ENCODE measurements around the gene RAD52.

The RAD52 gene

DNA sequence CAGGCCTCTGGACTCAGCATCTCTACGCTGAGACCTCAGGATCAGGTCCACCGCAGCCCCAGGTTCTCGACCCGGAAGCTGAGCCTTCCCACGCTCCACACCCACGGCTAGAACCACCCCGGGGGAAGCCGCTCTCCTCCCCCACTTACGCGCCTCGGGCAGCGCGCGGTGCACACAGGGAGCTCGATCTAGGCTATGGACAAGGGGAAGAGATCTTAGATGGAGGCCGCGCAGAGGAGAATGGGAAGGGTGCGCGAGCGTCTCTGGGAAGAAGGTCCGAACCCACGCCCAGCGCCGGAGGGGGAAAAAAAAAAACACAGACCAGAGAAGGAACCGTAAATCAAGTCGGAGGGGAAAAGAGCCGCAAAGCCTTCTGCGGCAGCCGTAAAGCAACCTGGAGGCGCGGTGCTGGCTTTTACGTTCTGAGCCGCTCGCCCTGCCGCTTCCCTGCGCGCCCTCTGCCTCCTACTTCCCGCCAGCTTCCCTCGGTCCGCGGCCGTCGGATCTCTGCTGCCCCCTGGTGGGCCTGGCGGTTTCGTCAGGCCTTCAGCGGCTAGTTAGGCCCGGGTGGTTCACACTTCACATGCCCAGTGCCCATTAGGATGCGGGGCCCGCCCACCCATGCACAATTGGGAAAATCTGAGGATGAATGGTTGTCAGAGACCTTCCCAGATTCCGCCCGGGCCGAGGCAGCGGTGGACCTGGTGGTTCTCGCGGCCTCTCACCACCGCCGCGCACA lies at the start of gene RAD52:
TSS of gene RAD52 (minus strand) at position 242 of the 739 bp plus-strand sequence. CDS start 16,636 bp downstream, outside the sequence.
- peak; percentile 96 for DNase-seq (ENCODE audit: low read depth)

DNA sequence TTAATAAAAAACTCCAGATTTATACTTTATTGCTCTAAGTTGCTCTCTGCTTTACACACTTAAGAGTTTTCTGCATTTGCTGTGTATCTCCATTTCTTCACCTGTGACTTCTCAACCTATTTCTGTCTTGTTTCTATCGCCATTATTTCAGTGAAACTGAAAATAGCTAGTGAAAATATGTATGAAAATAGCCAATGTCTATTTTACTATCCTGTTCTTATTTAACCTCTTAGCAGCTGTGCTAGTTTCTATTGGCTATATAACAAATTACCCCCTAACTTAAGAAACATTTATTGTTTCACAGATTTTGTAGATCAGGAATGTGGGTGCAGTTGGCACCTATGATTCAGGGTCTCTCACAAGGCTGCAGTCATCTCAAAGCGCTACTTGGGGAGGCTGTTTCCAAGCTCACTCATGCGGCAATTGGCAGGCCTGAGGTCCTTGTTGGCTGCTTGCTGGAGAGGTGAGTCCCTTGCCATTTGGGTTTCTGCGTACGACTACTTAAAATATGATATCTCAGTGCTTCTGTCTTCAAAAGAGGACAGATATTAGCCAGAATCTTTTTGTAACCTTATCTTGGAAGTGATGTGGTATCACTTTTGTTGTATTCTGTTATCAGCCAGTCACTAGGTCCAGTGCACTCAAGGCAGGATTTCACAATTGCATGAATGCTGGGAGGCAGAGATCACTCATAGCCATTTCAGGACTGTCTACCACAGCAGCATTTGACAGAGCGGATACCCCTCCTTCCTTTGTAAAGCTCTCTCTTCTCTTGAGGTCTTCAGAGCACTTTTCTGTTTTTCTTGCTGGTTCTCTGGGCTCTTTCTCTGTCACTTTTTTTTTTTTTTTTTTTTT lies 48.8 kb upstream of the RAD52 start:
- no peak for DNase-seq (ENCODE audit: low read depth)

DNA sequence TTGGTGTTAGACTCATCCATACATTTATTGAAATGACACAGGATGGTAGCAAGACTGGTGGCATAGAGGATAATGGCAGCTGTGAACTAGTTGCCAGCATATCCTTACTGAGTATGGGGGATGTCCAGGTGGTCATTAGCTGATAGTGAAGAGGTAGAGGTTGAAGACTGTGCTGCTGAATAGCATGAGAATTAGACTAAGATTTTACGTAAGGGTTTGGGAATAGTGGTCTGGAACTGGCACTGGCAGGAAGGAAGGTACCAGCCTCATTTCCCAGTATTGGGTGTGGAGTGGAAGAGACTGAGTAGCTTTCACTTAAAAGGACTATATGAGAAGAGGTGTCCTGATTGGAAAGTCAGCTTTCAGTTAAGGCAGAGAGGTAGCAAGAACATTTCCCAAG lies 48.0 kb upstream of the RAD52 start:
- DNase-seq (ENCODE audit: low read depth): no peak

DNA sequence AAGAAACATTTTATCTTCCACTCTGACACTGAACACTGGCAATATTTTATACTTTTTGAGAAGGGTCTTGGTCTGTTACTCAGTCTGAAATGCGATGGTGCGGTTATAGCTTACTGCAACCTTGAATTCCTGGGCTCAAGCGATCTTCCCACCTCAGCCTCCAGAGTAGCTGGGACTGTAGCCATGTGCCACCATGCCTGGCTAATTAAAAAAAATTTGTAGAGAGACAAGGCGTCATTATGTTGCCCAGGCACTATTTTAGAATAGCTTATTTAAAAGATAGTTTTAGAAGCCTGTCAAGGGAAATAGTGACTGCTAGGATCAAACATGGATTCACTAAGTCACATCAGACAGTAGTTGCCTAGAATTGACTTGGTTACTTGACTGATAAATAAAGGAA lies 47.4 kb upstream of the RAD52 start:
- DNase-seq (ENCODE audit: low read depth): no peak

DNA sequence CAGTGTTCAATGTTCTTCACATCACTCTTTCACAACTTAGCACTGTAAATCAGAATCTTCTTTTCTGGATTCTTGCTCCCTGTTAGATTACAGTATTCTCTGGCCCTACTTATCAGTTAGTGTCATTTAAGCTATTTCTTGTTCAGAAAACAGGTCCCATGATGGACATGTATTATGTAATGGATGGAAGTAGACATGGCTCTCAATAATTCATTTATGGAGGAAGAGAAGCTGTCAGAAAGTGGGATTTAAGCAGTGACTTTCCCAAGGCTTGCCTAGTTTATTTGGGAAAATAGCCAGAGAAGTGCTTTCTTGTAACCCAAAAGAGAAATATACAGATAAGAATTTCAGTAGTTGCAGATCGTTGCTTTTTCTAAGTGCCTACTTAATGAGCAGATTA lies 43.2 kb upstream of the RAD52 start:
- DNase-seq (ENCODE audit: low read depth): no peak

DNA sequence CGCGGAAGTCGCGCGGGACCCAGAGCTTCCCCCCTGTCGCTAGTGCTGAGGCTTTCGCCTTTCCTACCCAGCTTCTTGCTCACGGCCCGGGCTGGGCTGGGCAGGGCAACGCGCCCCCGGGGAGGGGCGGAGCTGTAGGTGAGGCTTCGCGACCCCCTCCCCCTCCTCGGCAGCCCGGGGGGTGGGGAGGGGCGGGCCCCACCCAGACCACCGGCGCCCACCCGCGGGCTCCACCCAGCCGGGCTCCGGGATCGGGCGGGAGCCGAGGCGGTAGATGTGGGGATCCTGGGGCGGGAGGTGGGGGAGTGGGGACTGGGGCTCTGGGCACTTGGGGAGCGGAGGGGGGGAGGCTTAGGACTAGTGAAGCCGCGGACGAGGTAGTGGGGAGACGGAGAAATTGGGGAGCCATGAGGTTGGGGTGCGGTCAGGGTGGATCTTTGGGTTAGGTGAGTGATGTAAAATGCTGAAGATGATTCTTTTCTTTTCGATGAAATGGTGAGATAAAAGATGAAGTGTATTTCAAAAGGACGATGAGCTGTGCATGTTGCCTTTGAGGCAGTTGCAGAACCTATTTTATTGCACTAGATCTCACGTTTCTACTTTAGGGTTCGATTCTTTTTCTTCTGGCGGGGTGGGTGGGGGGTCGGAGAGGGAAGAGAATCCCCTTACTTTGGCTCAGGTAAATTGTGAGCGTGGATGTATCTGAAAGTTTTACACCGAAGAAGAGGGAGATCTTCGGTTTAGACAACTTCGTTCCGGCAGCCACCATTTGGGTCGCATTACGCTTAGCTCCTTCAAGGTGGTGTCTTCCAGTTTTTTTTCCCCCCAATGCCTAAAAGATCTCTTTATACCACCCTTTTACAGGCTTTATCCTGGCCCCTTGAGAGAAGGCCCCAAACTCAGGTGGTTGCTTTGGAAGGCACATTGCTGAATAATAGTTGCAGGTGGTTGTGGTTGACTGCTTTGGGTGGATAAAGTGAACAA lies 42.1 kb upstream of the RAD52 start:
- DNase-seq (ENCODE audit: low read depth): no peak

DNA sequence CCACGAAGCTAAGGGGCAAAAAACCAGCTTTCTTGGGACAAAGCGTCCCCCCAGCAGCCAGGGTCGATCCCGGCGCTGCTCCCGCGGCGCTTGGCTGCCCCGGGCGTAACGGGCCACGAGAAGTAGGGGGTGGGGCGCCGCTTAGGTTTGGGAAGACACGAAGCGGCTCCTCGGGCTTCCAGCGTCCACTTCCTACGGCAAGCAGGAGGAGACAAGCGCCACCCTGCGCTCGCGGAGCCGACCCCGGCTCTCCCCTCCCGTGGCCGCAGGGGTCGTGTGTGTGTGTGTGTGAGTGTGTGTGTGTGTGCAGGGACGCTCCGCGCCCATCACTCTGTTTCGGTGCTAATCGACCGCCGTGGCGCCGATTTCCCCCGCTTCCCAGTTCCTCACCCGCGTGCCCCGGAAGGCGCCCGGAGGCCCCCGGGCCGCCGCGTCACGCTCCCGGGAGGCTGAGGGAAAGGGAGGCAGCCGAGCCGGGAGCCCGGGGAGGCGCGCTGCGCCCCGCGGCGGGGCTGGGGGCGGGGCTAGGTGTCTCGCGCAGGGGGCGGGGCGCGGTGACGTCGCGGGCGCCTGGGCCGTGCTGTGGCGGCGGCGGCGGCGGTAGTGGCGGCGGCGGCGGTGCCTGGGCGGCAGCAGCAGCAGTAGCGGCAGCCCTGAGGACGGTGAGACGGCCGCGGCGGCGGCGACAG lies 41.3 kb upstream of the RAD52 start, which contains the start of gene ERC1:
TSS of gene ERC1 (plus strand) at position 563 of the 689 bp plus-strand sequence. CDS start 36,681 bp downstream, outside the sequence.
- peak; percentile 81 for DNase-seq (ENCODE audit: low read depth)

DNA sequence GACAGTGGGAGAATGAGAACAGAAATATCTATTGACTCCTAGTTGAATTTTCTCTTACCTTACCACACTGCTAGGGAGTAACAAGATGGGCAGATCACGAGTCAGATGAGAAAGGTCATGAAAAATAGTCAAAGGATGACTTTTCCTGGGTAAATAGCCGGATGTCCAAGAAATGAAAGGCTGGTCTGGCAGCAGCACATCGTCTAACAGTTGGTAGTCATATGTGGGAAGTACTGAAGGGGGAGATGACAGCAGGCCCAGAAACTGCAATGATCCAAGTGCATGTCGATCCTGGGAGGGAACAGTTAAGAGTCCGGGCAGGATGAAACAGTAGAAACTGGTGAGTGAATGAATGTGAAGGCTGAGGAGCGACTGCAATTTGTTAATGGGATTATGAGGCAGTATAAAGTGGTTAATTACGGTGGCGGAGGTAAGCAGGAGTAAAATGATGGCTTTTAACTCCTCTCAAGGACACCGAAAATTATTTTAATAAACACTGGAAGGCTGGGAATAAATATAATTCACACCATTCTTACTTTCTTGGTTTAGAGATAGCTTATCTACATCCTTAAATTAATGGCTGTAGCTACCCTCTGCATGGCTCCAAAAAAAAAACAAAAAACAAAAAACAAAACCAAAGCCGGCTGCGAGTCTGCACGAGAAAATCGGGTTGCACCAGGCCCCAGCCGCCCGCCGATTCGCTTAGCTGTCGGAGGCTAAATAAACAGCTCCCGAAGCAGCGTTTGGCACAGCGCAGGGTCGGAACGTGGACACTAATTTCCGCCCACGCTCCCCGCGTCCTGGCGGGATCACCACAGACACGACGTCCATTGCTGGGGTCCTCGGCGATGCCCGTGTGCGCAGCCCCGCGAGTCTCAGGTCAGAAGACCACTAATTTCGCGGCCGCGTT lies 40.5 kb upstream of the RAD52 start:
- DNase-seq (ENCODE audit: low read depth): peak; percentile 28

DNA sequence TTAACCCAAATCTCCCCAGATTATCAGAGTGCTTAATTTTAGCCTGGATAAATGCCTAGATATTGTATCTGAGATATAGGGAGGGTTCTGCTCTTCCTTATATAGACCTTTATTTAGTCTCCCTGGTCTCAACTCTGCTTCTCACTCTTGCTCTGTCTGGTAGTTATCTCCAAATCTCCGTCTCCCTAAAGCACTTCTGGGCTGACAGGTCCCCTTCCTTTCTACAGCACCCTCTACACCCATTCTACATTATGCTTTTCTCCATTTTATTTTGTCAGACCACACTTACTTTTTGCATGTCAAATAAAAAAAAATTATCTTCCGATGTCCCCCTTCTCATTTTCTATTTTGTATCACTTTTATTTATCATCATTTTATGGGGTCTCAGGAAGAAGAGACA lies 39.6 kb upstream of the RAD52 start:
- no peak for DNase-seq (ENCODE audit: low read depth)

DNA sequence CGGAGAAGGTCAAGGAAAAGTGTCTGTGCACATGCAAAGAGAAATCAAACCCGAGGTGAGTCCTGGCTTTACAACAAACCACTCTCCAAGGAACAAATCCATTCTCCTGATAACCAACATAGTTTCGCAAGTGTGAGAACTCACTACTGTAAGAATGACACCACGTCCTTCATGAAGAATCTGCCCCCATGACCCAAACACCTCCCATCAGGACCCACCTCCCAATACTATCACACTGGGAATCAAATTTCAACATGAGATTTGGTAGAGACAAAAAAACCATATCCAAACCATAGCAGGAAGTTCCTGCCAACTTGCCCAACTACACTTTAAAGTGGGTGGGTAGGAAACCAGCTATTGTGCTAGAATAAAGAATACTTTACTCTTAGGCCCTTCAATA lies 39.2 kb upstream of the RAD52 start:
- DNase-seq (ENCODE audit: low read depth): no peak

DNA sequence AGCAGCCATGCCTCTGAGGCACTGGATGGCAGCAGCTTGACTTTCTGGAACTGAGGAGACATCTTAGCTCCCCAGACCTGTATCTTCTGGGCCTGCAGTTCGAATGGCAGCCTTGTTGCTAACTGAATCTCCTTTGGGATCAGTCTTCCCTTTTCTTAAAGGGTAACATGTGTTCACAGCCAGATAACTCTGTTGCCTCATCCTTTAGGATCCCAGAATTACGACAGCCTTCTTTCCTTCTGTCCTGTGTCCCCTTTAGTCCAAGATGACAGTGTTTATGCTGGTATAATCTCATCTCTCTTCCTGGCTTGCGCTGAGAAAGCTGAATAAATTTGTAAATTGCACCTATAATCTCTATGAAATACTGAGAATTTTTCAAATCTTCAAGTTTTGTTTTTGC lies 32.5 kb upstream of the RAD52 start:
- DNase-seq (ENCODE audit: low read depth): no peak

DNA sequence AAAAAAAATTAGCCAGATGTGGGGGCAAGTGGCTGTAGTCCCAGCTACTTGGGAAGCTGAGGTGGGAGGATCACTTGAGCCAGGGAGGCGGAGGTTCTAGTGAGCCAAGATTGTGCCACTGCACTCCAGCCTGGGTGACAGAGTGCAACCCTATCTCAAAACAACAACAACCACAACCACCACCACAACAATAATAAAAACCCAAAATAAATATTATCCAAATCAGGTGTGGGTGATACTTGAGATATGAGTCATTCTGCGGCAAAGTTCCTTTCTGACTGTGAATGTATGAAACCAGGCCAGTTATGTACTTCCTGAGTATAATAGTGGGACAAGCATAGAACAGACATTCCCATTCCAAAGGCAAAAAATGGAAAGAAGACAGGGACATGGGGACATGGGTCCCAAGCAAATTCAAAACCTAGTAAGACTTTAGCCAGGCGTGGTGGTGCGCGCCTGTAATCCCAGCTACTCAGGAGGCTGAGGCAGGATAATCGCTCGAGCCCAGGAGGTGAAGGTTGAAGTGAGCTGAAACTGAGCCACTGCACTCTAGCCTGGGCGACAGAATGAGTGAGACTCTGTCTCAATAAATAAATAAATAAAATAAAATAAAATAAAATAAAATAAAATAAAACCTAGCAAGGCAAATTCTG lies 31.8 kb upstream of the RAD52 start:
- DNase-seq (ENCODE audit: low read depth): no peak

DNA sequence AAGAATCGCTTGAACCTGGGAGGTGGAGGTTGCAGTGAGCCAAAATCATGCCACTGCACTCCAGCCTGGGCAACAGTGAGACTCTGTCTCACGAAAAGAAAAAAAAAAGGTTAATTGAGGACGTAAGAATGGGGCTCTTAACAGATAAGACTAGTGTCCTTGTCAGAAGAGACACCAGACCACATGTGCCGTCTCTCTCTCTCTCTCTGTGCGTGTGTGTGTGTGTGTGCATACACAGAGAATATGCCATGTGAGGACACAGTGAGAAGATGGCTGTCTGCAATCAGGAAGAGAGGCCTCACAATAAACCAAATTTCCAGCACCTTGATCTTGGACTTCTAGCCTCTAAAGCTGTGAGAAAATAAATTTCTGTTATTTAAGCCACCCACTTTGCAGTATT lies 29.9 kb upstream of the RAD52 start:
- no peak for DNase-seq (ENCODE audit: low read depth)

DNA sequence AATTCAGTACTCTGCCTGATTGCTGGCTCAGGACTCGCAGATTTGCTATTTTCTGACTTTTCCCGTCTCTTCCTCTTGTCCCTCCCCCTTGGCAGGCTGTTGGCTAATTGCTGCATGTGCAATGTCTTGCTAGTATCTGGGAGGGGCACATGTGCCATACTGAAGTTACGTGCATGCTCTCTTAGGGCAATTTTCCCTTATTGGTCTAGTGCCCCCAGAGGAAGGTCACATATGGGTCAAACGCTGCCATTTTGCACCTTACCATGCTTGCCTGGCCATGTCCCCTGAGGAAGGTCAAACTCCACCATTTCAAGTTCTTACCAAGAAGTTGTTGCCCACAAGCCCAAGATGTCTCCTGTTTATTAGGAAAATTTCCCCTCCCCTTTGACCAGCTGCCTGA lies 27.7 kb upstream of the RAD52 start:
- no peak for DNase-seq (ENCODE audit: low read depth)

DNA sequence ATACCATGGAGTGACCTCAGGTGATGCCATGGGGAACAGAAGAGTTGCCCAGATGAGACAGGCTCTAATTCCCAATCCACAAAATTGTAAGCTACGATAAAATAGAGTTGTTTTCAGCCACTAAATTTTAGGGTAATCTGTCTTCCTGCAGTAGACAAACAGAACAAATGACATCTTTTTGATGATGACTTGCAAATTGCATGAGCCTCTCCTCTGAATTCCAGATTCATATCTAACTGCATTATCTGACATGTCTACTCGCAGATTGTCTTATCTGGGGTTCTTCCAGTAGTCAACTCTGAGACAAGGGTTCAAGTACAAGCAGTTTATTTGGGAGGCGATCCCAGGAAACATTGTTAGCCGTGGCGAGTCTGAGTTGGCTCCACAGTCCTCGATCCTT lies 27.1 kb upstream of the RAD52 start:
- no peak for DNase-seq (ENCODE audit: low read depth)

DNA sequence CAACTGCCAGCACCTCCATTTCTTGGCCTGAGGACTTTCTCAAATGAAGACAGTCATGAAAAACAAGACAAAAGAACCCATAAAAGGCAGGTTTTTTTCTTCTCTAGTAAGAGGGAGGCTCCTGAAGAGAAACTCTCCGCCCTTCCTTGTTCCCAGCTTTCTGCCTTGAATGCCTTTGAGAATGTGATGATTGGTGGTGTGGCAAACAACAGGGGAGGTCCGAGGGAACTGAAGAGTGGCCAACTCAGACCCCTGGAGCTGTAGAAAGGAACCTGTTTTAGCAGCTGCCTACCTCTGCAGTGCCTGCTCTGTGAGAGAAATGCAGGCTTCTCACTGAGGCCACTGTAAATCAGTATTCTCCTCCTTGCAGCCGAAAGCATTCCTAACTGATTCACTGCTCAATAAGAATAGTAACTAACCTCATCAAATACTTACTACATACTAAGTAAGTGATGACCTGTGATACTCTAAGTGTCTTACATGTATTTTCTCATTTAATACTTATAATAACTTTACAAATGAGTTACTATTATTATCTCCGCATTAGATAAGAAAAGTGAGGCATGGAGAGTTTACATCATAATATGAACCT lies 24.9 kb upstream of the RAD52 start:
- DNase-seq (ENCODE audit: low read depth): no peak

DNA sequence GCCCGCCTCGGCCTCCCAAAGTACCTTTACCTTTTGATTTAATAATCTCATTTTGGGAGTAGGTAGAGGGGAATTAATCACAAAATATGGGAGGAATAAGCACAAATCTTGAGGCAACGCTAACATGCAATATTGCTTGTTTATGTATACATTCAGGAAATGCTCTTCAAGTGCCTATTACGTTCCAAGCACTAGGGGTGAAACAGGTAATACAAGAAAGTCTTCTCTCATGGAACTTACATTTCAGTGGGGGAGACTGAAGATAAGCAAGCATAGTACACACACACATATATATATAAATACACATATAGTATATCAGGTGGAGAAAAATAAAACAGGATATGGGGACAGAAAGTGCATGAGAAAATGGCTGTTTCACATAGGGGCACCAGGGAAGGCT lies 22.5 kb upstream of the RAD52 start:
- DNase-seq (ENCODE audit: low read depth): no peak

DNA sequence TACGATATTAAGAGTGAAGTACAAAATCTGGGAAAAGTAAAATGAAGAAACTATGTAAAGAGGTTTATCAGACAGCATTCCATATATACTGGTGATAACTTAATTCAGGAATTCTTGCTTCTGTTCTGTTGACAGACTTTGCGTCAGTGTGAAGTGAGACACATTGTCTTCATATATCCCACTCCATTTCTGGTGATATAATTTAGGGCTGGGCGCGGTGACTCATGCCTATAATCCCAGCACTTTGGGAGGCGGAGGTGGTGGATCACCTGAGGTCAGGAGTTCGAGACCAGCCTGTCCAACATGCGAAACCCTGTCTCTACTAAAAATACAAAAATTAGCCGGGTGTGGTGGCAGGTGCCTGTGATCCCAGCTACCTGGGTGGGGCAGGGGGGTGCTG lies 20.3 kb upstream of the RAD52 start:
- no peak for DNase-seq (ENCODE audit: low read depth)

DNA sequence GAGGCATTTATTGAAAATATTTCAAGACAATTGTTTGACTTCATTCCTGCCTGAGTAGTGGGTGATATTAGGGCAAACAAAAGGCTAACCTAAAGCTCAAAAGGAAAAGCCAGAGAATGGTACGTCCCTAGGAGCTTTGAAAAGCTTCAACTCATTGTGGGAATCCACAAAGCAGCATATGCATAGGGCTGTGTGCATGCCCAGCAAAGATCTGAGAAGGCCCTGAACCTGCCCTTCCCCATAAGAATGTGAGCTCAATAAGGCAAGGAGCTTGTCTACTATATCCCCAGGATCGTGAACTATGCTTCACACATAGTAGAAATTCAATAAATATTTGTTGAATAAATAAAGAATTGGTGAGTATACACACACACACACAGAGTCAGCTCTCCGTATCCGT lies 19.1 kb upstream of the RAD52 start:
- no peak for DNase-seq (ENCODE audit: low read depth)

DNA sequence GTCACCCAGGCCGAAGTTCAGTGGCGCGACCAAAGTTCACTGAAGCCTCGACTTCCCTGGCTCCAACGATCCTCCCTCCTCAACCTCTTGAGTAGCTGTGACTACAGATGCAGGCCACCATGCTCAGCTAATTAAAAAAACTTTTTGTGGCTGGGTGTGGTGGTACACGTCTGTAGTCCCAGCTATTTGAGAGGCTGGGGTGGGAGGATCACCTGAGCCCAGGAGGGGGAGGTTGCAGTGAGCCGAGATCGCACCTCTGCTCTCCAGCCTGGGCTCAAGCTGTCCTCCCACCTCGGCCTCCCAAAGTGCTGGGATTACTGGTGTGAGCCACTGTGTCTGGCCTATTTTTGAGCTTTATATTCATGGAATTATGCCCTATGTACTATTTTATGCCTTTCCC lies 18.1 kb upstream of the RAD52 start:
- DNase-seq (ENCODE audit: low read depth): no peak

Data from activated T-cell treated with anti-CD3 and anti-CD28 coated beads for 24 hours (primary cell).